ENCODE data around the gene CETP. TPM values are rescaled to one million over a fixed set of nuclear protein-coding genes. Genes with fewer than 3 reads are reported as not detected.
"Not testable (repeated sequence)": the region's sequence is repeated elsewhere in the genome, so short reads cannot be mapped to it uniquely, and the experiment has no call there.

Gene CETP
- total RNA-seq, 2 donors from 2014 or later = 0.36 TPM; not detected in 1

DNA sequence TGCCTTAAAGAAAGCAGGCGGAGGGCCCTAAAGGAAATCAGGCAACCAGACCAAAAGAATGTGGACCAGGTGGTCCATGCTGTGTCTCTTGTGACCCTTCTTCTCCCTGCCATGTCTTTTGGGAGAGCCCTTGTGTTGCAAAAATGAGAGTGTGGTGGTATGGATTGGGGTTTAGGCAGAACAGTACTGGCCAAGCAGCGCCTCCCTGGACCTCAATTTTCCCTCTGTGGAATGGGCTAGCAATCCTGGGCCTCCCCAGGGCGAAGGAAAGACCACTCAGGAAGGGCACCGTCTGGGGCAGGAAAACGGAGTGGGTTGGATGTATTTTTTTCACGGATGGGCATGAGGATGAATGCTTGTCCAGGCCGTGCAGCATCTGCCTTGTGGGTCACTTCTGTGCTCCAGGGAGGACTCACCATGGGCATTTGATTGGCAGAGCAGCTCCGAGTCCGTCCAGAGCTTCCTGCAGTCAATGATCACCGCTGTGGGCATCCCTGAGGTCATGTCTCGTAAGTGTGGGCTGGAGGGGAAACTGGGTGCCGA lies 20.1 kb downstream of the CETP start:
- peaks cover 71% of the 10 kb centered on the region for H3K4me1 Mint-ChIP-seq (ENCODE audit: low read depth)
- ATAC-seq (replicated peaks in 1 of 2) (no peak), DNase-seq (no peak)
- no peak overlapping the region for H3K27ac Mint-ChIP-seq
- H3K27me3 Mint-ChIP-seq (ENCODE audit: low read depth) = no peaks in the 10 kb centered on the region
- no peaks in the 10 kb centered on the region for H3K9me3 Mint-ChIP-seq
- peaks cover 8 to 15% of the 10 kb centered on the region in 2 donors for H3K36me3 Mint-ChIP-seq (ENCODE audit: insufficient read depth in 2 of 2)
- no peak overlapping the region for H3K4me3 Mint-ChIP-seq

DNA sequence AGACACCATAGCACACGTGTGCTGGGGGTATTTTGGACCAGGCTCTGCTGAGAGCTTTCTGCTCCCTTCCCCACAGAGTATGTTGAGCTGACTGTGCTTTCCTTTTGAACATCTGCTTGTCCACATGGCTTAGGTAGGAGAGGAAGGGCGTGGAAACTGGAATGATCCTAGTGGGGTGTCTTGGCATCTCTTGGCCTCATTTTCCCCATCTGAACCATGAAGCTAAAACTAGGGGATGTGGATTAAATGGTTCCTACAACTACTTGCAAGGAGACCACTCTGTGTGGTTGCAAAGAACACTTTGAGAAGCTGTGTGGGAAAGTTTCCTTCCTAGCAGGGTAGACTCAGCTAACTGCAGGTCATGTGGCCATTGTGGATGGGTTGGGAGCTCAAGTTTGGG lies 20.9 kb downstream of the CETP start:
- peaks cover 9 to 17% of the 10 kb centered on the region in 2 donors for H3K36me3 Mint-ChIP-seq (ENCODE audit: insufficient read depth in 2 of 2)
- no peaks in the 10 kb centered on the region for H3K27me3 Mint-ChIP-seq (ENCODE audit: low read depth)
- ATAC-seq (replicated peaks in 1 of 2) (no peak), DNase-seq (no peak)
- peak overlapping the region; percentile 87 for H3K27ac Mint-ChIP-seq
- no peak overlapping the region for H3K4me3 Mint-ChIP-seq
- H3K4me1 Mint-ChIP-seq (ENCODE audit: low read depth) = peaks cover 80% of the 10 kb centered on the region
- no peaks in the 10 kb centered on the region for H3K9me3 Mint-ChIP-seq

DNA sequence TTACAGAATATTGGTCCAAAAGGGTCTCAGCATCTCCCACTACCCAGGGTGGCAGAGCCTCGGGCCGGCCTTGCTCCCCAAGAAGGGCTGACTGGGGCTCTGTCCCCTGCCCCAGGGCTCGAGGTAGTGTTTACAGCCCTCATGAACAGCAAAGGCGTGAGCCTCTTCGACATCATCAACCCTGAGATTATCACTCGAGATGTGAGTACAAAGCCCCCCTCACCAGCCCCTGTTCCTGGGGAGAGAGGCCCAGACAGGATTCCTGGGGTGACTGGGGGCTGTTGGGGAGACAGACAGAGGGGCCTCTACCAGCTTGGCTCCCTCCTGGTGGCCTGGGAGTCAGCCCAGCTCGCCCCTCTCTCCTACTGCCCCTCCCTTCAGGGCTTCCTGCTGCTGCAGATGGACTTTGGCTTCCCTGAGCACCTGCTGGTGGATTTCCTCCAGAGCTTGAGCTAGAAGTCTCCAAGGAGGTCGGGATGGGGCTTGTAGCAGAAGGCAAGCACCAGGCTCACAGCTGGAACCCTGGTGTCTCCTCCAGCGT lies 21.5 kb downstream of the CETP start:
- Mint-ChIP-seq H3K27ac (no peak overlapping the region), H3K36me3 (ENCODE audit: insufficient read depth in 2 of 2) (peaks cover 9 to 21% of the 10 kb centered on the region in 2 donors), H3K27me3 (ENCODE audit: low read depth) (no peaks in the 10 kb centered on the region), H3K9me3 (no peaks in the 10 kb centered on the region), H3K4me1 (ENCODE audit: low read depth) (peaks cover 85% of the 10 kb centered on the region), H3K4me3 (no peak overlapping the region)
- DNase-seq (no peak), ATAC-seq (replicated peaks in 1 of 2) (no peak)

DNA sequence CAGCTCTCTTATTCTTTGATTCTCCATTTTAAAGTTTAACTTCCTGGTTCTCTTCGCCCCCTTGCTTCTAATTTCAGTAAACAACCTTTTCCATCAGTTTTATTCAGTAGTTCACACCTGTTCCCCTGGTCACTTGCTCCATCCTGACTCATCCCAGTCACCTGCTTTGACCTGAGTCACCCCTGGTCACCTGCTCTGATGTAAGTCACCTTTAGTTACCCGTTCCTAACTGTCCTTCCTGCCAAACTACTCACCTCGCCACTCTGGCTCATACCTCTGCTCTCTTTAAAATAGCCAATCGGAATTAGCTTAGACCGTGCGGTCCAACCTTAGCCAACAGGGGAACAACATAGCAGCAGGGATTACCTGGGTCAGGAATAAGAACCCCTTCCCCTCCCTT lies 22.9 kb downstream of the CETP start:
- Mint-ChIP-seq H3K36me3 (ENCODE audit: insufficient read depth in 2 of 2) (peaks cover 13 to 21% of the 10 kb centered on the region in 2 donors), H3K4me1 (ENCODE audit: low read depth) (peaks cover 92% of the 10 kb centered on the region), H3K4me3 (peak overlapping the region; percentile 60 to 83), H3K27me3 (ENCODE audit: low read depth) (no peaks in the 10 kb centered on the region), H3K9me3 (no peaks in the 10 kb centered on the region), H3K27ac (peak overlapping the region; percentile 93)
- peak in 1 of 2 donors; percentile 38 for DNase-seq
- no peak for ATAC-seq (replicated peaks in 1 of 2)

DNA sequence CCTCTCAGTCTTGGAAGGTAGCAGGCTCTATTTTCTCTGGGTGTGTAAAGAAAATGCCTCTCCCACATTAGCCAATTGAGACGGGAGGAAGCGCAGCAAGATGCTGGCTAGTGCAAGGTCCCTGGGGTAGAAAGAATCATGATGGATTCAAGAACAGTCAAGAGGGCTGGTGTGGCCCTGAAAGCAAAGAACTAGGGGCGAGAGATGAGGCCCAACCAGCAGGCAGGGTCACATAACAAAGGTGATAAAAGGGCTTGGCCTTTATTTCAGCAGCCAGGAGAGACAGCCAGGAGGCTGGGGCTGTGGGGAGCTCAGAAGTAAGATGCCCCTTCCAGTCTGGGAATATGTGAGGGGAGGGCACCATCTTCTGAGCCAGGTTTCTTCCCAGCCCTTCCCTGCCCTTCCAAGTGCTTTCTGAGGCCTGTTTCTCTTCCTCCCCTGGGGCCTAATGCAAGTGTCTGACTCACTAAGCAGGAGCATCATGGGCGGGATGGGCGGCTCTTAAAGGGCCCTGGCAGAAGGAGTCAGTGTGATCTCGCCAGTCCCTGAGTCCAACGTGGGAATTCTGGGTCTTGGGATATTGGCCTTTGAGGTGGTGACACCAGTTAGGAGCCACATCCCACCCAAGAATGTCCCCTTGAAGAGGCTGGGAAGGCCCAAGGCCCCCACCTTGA lies 23.7 kb downstream of the CETP start:
- H3K27ac Mint-ChIP-seq = peak overlapping the region; percentile 93
- peaks cover 14 to 25% of the 10 kb centered on the region in 2 donors for H3K36me3 Mint-ChIP-seq (ENCODE audit: insufficient read depth in 2 of 2)
- H3K27me3 Mint-ChIP-seq (ENCODE audit: low read depth) = no peaks in the 10 kb centered on the region
- DNase-seq = peak in 1 of 2 donors; percentile 39
- peaks cover 88% of the 10 kb centered on the region for H3K4me1 Mint-ChIP-seq (ENCODE audit: low read depth)
- H3K9me3 Mint-ChIP-seq = no peaks in the 10 kb centered on the region
- ATAC-seq (replicated peaks in 1 of 2) = no peak
- H3K4me3 Mint-ChIP-seq = peak overlapping the region; percentile 60 to 83

DNA sequence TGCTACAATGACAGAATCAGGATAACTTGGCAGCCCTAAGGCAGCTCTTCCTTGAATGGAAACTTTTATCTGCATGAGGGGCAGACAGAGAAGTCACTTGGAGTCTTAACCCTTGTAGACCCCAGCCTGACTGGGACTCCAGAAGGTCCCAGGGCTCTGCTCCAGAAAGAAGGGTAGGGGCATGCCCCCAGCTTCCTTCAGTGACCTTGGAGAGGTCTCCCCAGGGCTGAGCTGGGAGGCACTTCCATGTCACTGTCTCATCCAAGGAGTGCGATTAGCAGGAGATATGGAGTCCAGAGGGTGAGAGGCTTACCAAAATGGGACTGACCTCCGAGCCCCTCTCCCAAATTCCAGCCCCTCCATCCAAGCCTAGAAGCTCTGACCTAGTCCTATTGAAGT lies 24.2 kb downstream of the CETP start:
- no peak for ATAC-seq (replicated peaks in 1 of 2)
- H3K27ac Mint-ChIP-seq = peak overlapping the region; percentile 93
- H3K4me1 Mint-ChIP-seq (ENCODE audit: low read depth) = peaks cover 88% of the 10 kb centered on the region
- H3K27me3 Mint-ChIP-seq (ENCODE audit: low read depth) = no peaks in the 10 kb centered on the region
- DNase-seq = no peak
- H3K9me3 Mint-ChIP-seq = no peaks in the 10 kb centered on the region
- peaks cover 18 to 31% of the 10 kb centered on the region in 2 donors for H3K36me3 Mint-ChIP-seq (ENCODE audit: insufficient read depth in 2 of 2)
- peak overlapping the region; percentile 60 to 83 for H3K4me3 Mint-ChIP-seq

DNA sequence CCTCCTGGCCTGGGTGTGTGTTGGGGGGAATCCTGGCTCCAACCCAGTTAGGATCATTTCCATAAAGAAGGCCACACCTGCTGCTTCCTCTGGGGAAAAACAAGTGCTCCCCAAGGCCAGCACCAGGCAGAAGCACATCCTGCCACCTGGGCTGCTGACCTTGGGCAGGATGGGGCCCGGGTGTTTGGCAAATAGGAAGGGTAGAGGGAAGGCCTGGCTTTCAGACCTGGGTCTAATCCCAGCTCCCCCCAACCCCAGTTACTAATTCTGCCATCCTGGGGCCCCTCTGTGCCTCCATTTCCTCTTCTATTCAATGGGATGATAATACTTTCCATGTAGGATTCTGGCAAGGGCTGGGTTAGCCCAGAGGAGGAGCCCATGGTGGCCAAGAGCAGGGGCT lies 24.6 kb downstream of the CETP start:
- no peaks in the 10 kb centered on the region for H3K9me3 Mint-ChIP-seq
- peak overlapping the region; percentile 83 to 97 for H3K4me3 Mint-ChIP-seq
- ATAC-seq (replicated peaks in 1 of 2) (no peak), DNase-seq (no peak)
- no peaks in the 10 kb centered on the region for H3K27me3 Mint-ChIP-seq (ENCODE audit: low read depth)
- peaks cover 19 to 31% of the 10 kb centered on the region in 2 donors for H3K36me3 Mint-ChIP-seq (ENCODE audit: insufficient read depth in 2 of 2)
- peaks cover 85% of the 10 kb centered on the region for H3K4me1 Mint-ChIP-seq (ENCODE audit: low read depth)
- peak overlapping the region; percentile 93 for H3K27ac Mint-ChIP-seq

DNA sequence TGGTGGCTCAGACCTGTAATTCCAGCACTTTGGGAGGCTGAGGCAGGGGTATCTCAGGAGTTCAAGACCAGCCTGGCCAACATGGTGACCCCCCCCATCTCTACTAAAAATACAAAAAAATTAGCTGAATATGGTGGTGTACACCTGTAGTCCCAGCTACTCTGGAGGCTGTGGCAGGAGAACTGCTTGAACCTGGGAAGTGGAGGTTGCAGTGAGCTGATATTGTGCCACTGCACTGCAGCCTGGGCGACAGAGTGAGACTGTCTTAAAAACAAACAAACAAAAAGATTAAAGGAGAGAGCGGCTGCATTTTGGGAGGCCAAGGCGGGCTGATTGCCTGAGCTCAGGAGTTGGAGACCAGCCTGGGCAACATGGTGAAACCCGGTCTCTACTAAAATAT lies 25.2 kb downstream of the CETP start:
- ATAC-seq (replicated peaks in 1 of 2); H3K27me3 Mint-ChIP-seq (ENCODE audit: low read depth); H3K9me3 Mint-ChIP-seq; DNase-seq: not testable (repeated sequence)
- peaks cover 85% of the 10 kb centered on the region for H3K4me1 Mint-ChIP-seq (ENCODE audit: low read depth)
- peak overlapping the region; percentile 83 to 97 for H3K4me3 Mint-ChIP-seq
- peaks cover 22 to 36% of the 10 kb centered on the region in 2 donors for H3K36me3 Mint-ChIP-seq (ENCODE audit: insufficient read depth in 2 of 2)
- peak overlapping the region; percentile 93 for H3K27ac Mint-ChIP-seq

DNA sequence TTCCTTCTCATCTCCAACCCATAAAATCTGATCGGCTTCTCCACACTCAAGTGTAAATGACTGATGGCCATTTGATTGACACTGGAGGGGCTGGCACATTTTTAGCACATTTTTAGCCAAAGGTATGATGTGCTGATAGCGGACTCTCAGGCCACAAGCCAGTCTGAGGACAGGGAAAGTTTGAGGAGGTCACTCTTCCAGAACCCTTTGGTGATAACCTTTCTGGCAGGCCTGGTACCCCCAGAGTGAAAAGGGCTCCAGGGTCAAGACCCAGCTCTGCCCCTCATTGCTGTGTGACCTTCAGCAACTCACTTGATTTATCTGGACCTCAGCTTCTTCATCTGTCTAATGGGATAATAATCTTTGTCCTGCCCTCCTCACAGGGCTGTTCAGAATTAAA lies 25.9 kb downstream of the CETP start:
- DNase-seq (no peak), ATAC-seq (replicated peaks in 1 of 2) (no peak)
- peak overlapping the region; percentile 83 to 97 for H3K4me3 Mint-ChIP-seq
- H3K9me3 Mint-ChIP-seq = no peaks in the 10 kb centered on the region
- peak overlapping the region; percentile 93 for H3K27ac Mint-ChIP-seq
- no peaks in the 10 kb centered on the region for H3K27me3 Mint-ChIP-seq (ENCODE audit: low read depth)
- peaks cover 80% of the 10 kb centered on the region for H3K4me1 Mint-ChIP-seq (ENCODE audit: low read depth)
- H3K36me3 Mint-ChIP-seq (ENCODE audit: insufficient read depth in 2 of 2) = peaks cover 22 to 32% of the 10 kb centered on the region in 2 donors

DNA sequence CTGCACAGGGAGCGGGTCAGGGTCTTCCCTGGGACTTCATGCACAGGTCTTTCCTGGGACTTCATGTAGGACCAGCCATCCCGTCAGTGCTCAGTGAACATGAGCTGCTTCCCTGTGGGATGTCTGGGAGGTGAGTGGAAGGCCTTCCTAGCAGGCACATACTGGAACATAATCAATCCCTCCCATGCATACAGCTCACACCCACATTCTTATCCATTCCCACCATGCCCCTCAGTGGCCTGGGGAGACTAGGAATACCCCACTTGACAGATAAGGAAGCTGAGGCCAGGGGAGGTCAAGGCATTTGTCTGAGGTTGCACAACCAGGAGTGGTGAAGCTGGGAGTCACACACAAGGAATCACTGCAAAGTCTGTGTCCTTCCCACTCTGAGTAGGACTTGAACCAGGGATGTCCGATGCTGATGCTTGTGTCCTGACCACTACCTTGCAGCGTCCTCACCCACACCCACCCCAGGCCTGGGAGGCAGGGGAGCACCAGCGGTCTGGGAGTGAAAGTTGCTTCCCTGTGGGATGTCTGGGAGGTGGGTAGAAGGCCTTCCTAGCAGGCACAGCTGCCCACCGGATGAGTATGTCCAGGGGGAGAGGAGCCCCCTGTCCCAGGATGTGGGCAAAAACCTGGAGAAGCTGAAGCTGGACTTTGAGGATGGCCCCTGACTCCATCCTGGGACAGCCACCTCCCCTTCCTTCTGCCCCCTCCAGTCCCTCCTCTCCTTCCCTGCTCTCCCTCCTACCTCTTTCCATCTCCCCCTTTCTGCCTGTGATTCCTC lies 26.6 kb downstream of the CETP start:
- Mint-ChIP-seq H3K4me1 (ENCODE audit: low read depth) (peaks cover 79% of the 10 kb centered on the region), H3K27ac (peak overlapping the region; percentile 93), H3K9me3 (no peaks in the 10 kb centered on the region), H3K27me3 (ENCODE audit: low read depth) (no peaks in the 10 kb centered on the region), H3K4me3 (peak overlapping the region; percentile 83 to 97), H3K36me3 (ENCODE audit: insufficient read depth in 2 of 2) (peaks cover 22 to 34% of the 10 kb centered on the region in 2 donors)
- ATAC-seq (replicated peaks in 1 of 2) = no peak
- no peak for DNase-seq

DNA sequence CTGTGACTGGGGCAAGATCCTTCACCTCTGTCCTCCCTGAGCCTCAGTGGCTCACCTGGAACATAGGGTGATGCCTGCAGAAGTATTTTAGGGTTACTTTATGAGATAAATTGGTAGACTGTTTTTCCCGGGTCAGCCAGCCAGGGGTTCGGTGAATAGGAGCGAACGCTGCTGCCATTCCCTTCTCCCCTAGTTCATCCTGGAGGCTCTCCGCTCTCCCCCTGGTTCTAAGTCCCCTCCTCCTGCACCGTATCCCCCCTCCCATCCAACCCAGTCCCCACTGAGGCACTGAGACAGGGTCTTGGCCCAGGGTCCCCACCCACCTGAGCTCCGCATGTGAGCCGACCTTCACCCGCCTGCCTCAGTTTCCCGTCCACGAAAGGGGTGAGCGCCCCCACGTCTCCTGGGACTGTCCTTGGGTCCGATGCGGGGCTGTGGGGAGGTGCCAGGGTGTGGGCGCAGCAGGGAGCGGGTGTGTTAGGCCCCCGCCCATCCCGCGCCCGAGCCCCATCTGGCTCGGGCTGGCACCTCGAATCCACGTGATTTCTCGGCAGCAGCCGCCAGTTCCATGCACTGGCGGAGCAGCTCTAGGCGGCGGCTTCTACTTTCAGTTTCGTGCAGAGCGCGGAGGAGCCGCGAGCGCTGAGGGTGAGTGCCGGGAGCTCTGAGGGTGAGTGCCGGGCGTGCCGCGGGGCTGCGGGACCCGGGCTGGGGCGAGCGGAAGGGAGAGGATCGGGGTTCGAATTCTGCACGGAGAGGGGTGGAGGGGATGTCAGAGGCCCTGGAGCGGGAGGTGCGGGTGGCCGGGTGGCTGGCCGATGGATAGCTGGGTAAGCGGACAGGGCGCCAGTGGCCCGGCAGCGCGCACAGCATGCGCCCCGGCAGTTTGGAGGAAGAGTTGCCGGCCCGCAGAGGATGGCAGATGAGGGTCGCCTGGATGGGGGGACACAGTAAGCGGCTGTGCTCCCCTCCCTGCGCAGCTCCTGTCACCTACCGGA lies 27.5 kb downstream of the CETP start, which contains the start of gene NLRC5:
Gene NLRC5 (plus strand): TSS at position 610 of the 998 bp plus-strand sequence. CDS start 31,156 bp downstream, outside the sequence.
- H3K4me3 Mint-ChIP-seq = peak within 1 kb of the TSS; percentile 83 to 97
- peaks cover 22 to 39% of the 10 kb centered on the region in 2 donors for H3K36me3 Mint-ChIP-seq (ENCODE audit: insufficient read depth in 2 of 2)
- ATAC-seq (replicated peaks in 1 of 2) (peak; percentile 79 to 85), DNase-seq (peak; percentile 93 to 96)
- H3K27me3 Mint-ChIP-seq (ENCODE audit: low read depth) = no peaks in the 10 kb centered on the region
- H3K4me1 Mint-ChIP-seq (ENCODE audit: low read depth) = peaks cover 82% of the 10 kb centered on the region
- peak within 1 kb of the TSS; percentile 93 for H3K27ac Mint-ChIP-seq
- H3K9me3 Mint-ChIP-seq = no peaks in the 10 kb centered on the region

DNA sequence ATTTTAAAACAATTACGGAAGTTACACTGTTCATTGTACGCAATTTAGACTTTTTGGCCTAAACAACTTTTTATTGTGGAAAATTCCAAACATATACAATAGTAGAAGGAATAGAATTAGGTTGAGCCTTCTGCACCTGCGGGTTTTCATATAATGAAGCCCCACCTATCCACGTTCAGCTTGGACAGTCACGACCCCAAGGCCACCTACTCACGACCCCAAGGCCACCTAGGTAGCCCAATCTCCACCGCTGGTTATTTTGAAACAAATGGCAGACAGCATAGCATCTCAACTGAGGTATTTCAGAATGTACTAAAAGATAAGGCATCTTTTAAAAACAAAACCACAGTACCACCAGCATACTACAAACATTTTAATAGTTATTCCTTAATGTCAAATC lies 28.2 kb downstream of the CETP start:
- no peaks in the 10 kb centered on the region for H3K9me3 Mint-ChIP-seq

More for the DNA sequence above, 28.2 kb downstream of the CETP start:
- ATAC-seq (replicated peaks in 1 of 2) (no peak), DNase-seq (no peak)
- Mint-ChIP-seq H3K27me3 (ENCODE audit: low read depth) (no peaks in the 10 kb centered on the region), H3K4me1 (ENCODE audit: low read depth) (peaks cover 82% of the 10 kb centered on the region), H3K4me3 (peak overlapping the region; percentile 83 to 97), H3K27ac (peak overlapping the region; percentile 93), H3K36me3 (ENCODE audit: insufficient read depth in 2 of 2) (peaks cover 22 to 38% of the 10 kb centered on the region in 2 donors)
